Choroid plexus epithelial cell (primary cell): Measurements from ENCODE around the gene SSTR3.

Experiments used
- DNase-seq: peaks from one replicate; pipeline ENCODE4 v3.0.0-alpha.2; 2010; ENCODE audit warnings: low read depth
- H3K4me3 ChIP-seq: 2 replicates; pipeline ENCODE4 v1.5.1; 2011; ENCODE audit warnings: low read depth, mild to moderate bottlenecking, control low read depth, low read length, moderate library complexity
- TF ChIP-seq, protein P1 (sequence below): conservative IDR thresholded peaks from 2 replicates; pipeline ENCODE4 v1.5.1; 2011; ENCODE audit warnings: low read depth, mild to moderate bottlenecking, control low read depth, inconsistent platforms, low read length, moderate library complexity

SSTR3 gene

DNA sequence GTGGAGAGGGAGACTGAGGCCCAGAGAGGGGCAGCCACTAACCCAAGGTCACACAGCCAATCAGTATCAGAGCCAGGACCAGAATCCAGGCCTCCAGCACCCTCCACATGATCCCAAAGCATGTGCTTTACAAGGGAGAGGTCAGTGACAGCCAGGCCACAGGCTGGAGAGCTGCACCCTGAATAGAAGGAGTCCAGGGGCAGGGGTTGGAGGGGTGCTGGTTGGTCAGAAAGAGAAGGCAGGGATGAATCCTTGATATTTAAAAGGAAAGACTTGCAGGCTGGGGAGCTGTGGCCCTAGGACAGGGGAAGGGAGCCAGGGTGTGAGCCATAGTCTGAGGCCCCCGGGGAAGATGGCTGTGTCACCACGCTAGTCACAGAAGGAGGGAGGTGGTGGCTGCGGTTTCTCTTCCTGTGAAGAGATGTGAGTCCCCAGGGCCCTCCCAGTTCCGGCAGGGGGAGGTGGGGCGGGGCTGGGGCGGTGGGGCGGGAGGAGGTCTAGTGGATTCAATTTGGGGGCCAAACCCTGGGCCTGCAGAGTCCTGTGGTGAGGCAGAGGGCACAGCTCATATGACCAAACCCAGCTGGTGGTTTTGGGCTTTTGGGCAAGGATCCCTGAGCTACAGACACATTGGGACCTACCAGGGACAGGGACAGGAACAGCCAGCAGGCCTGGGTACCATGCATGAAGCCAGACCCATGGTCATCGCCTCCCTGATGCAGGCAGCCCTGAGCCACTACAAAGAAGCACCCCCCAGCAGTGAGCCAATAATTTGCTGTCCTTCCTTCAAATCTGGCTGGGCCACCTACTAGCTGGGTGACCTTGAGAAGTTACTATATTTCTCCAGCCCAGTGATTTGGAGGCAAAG is 17.8 kb upstream of the SSTR3 start:
- no peak for DNase-seq
- no peak overlapping the region for H3K4me3 ChIP-seq
- TF ChIP-seq, protein P1, sequence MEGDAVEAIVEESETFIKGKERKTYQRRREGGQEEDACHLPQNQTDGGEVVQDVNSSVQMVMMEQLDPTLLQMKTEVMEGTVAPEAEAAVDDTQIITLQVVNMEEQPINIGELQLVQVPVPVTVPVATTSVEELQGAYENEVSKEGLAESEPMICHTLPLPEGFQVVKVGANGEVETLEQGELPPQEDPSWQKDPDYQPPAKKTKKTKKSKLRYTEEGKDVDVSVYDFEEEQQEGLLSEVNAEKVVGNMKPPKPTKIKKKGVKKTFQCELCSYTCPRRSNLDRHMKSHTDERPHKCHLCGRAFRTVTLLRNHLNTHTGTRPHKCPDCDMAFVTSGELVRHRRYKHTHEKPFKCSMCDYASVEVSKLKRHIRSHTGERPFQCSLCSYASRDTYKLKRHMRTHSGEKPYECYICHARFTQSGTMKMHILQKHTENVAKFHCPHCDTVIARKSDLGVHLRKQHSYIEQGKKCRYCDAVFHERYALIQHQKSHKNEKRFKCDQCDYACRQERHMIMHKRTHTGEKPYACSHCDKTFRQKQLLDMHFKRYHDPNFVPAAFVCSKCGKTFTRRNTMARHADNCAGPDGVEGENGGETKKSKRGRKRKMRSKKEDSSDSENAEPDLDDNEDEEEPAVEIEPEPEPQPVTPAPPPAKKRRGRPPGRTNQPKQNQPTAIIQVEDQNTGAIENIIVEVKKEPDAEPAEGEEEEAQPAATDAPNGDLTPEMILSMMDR, result no peak

DNA sequence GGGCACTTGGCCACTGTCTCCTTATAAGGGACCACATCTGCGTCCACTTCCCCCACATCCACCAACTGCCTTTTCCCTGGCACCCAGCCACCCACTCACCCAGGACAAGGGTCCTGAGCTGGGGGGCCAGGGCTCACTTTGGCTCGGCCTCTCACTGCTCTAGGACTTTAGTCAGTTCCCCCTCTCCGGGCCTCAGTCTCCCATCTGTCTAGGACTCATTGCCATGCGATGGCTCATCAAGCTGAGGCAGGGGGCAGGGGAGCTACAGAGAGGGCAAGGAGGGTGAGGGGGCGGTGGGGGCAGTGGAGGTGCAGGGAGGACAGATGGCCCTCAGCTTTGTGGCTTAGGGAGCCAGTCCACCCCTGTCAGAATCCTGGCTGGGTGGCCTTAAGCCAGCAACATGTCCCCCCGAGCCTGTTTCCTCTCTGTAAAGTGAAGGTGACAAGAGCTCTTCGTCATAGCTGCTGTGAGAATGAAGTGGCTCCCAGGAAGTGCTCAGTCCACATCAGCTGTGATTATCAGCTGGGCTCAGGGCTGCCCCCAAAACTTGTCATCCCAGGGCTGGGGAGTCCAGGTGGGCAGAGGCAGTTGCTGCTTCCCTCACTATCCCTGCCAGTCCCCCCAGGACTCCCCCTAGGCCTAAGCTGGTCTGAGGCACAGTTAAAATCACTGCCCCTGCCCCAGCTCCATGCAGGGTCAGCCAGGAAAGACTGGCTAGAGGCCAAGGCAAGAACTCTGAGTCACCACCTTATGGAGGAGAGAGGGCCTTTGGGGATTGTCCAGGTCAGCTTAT is 16.9 kb upstream of the SSTR3 start:
- H3K4me3 ChIP-seq, result no peak overlapping the region
- DNase-seq, result peak; percentile 86
- TF ChIP-seq, protein P1, result no peak

DNA sequence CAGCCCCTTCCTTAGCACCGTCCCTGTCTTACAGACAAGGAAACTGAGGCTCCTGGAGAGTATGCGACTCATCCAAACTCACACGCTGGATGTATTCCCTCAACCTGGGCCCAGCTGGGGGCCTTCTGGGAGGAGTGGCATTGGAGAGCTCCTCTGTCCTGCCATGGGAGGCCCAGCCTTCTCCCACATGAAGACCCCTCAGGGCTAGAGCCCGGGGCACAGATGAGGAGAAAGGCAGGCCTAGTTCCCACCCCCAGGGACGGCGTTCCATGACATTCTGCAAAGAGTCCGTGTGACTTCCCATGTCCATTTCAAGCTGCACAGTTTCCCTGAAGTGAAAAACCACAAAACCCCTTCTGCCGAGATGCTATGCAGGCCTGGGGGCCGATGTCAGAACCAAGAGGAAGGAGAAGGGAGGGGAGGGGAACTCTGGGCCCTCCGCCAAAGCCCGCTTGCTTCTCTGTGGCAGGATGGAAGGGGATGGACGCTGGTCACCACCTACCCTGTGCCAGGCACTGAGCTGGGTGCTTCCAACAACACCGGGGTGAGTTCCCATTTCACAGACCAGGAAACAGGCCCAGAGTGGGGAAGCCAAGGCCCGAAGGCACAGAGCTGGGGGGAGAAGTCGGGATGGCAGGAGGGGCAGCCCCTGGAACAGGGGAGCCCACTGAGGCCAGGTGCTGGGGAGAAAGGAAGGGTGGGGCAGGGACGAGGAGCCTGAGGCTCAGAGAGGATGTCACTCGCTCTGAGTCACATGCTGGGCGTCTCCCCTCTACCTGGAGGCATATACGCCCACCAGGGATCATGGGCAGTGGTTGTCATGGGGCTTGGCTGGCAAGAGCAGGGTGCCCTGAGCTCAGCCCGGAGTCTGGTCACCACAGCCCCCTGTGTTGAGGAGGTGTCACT is 16.1 kb upstream of the SSTR3 start:
- no peak overlapping the region for H3K4me3 ChIP-seq
- DNase-seq, result peak; percentile 86

DNA sequence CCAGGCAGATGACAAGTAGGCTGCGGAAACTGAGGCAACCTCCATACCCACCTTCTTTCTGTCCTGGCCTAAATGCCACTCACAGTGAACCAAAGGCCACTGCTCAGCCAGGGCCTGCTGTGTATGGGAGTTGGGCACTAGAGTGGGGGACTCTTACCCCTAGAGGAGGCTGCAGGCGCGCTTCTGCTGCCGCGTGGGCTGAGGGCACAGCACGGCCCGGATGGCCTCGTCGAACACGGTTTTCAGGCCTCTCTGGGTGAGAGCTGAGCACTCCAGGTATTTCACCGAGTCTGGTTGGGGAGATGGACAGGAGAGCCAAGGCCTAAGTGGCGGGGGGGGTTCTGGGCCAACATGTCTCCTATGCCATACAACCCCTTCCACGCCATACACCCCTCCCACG is 14.2 kb upstream of the SSTR3 start:
- no peak for DNase-seq
- no peak overlapping the region for H3K4me3 ChIP-seq
- TF ChIP-seq, protein P1, result no peak

More for the DNA sequence above, 16.1 kb upstream of the SSTR3 start:
- TF ChIP-seq, protein P1, result no peak

DNA sequence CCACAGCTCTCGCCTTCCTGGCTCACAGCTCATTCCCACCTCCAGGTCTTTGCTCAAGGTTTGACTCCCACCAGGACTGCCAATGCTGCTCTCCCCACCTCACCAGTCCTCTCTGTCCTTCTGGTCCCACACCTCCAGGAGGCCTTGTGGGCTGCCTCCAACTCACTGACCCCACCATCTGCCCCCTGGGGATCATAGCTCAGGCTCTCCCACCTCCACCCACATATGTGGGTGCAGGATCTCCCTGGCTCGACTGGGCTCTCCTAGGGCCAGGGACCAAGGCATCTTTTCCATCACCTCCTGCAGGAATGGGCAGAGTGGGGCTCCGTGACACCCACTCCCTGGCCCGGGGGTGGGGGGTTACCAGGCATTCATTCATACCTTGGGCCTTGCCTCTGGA is 13.8 kb upstream of the SSTR3 start:
- H3K4me3 ChIP-seq, result no peak overlapping the region
- TF ChIP-seq, protein P1, result no peak
- DNase-seq, result no peak

DNA sequence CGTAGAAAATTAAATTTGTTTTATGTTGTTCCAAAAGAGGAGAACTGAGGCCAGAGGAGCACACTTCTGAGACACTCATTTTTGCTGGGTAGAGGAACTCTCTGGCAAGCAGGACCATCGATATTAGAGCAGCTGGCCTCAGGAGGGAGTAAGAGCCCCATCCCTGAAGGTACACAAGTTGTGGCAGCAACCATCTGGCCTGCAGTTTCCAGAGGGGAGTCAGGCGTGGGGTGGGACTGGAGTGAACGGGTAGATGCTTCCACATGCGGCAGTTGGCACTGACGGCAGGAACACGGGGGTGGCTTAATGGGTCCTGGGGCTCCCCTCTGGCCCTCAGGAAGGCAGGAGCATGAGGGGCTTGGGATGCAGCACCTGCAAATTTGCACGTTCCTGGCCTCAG is 13.2 kb upstream of the SSTR3 start:
- DNase-seq, result peak; percentile 53
- no peak overlapping the region for H3K4me3 ChIP-seq
- TF ChIP-seq, protein P1, result peak; percentile 49
